HG03378 (cell line): ENCODE data around the gene PDSS2.
"Not testable (repeated sequence)": the region's sequence is repeated elsewhere in the genome, so short reads cannot be mapped to it uniquely, and the experiment has no call there.

Source experiments
- ATAC-seq: cut with Tn5 transposase; IDR thresholded peaks from one replicate; pipeline ENCODE4 v1.9.1; 2021; ENCODE audit warnings: mild to moderate bottlenecking, moderate library complexity; ENCODE audit not compliant: unreplicated experiment

Gene PDSS2

GRCh38 chr6:107329063-107329860 lies 130.1 kb downstream of the PDSS2 start:
- ATAC-seq = no peak

DNA sequence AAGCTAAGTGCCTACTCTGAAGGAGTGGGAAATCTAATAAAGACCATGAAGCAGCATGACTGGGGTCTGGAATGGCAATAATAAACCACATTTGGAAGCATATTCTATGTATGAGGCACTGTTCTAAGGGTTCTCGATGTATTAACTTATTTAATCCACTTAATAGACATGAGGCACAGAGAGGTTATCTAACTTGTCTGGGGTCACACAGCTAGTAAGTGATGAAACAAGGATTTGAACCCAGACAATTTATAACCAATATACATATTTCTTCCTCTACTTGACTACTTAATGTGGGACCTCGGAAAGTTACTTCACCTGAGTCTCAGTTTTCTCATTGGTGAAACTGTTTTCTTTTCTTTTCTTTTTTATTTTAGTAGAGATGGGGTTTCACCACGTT lies 131.3 kb downstream of the PDSS2 start:
- ATAC-seq = no peak

- no peak for ATAC-seq
These were observed 136.1 kb downstream of the PDSS2 start for GRCh38 chr6:107323133-107323785.

DNA sequence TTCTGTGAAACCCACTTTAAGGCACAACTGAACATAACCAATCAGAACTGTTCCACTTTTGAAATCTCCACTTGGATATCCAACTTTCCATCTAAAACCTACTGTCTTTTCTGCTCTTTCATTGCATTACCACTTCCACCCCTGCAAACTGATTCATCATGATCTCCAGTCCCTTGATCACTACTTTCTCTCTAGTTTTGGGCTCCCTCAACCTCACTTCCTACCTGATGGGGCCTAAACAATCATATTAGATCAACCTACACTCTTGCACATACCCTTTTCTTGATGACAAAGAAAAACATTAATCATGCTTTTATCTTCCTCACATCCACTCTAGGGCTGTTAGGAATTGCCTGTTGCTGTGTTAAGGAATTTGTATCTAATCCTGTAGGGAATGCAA lies 137.6 kb downstream of the PDSS2 start:
- no peak for ATAC-seq

DNA sequence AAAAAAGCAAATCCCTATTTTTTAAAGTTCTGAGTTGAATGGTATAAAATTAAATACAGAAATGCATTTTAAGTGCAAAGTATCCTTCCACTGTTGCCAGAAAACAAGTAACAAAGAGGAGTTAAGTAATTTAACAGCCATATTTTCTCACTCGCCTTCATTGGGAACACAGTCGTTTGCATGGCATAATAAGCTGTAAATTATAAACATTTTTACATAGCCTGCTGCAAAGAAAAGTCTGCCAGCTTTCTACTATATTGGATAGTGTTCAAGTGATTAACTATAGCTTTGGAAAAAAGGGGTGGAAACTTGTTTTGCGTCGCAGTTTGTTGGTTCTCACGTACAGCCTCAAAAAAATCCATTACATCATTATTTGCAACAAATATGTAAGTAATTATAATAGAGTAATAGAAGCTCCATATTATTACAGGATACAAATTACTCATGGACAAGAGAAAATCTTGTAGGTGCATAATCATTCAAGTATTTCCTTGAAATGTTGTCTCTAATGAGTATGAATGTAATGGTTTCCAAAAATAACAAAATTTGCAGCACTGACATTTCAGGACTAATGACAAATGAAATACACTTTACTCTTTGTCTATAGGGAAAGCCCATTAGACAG lies 139.3 kb downstream of the PDSS2 start:
- no peak for ATAC-seq

DNA sequence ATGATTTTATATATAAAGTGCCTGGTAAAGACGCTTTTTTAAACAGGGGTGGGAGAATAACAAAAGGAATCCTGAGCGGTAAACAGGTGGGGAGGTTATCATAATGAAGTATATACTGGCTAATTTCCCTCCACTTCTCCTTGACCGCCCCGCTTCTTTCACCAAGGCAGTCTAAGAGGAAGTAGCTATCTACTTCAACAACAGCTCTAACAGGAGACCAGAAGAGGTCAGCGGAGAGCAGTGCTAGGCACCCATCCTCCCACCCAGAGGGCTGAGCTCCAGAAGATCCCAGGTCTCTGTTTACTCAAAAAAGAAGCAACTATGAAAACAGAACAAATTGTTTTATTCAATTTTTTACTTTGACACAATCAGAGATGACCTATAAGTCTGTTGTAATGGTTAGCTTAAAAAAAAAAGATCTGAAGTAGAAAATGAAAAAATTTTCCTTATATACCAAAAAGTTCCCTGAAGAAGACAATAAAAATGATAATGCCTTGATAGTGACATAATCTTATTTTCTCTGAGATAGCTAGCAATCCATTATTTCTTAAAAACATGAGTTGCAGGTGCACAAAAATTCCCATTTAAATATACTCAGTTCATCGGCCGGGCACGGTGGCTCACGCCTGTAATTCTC lies 141.1 kb downstream of the PDSS2 start:
- ATAC-seq = no peak

- no peak for ATAC-seq
These were observed 144.2 kb downstream of the PDSS2 start for GRCh38 chr6:107315114-107315513.

GRCh38 chr6:107314531-107314939 lies 144.8 kb downstream of the PDSS2 start:
- ATAC-seq = no peak

DNA sequence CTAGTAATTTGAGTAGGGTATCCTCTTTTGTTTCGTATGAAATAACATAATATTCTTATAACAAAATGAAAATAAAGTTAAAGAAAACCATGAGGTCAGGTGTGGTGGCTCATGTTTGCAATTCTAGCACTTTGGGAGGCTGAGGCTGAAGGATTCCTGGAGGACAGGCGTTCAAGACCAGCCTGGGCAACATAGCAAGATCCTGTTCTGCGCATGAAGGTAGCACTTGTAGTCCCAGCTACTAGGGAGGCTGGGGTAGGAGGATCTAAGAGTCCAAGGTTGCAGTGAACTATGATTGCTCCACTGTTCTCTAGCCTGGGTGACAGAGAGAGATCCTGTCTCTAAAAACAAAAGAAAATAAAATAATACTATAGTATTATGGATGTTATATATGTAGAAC lies 145.6 kb downstream of the PDSS2 start:
- no peak for ATAC-seq

DNA sequence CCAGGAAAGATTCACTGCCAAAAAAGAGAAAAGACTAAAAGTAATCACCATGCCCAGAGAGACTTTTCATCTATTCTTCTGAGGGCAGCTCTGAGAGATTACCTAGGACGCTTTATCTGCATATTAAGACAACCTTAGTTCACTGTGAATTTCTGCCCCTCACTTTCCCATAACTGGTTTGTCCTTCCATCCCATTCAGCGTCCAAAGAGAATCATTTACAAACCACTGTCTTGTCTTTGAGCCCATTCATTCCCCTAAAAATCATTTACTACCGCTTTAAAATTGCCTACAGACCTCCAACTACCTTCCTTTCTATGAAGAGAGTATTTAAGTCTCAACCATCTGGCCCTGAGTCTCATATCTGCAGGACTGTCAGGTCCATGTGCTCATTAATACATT lies 149.0 kb downstream of the PDSS2 start:
- no peak for ATAC-seq

DNA sequence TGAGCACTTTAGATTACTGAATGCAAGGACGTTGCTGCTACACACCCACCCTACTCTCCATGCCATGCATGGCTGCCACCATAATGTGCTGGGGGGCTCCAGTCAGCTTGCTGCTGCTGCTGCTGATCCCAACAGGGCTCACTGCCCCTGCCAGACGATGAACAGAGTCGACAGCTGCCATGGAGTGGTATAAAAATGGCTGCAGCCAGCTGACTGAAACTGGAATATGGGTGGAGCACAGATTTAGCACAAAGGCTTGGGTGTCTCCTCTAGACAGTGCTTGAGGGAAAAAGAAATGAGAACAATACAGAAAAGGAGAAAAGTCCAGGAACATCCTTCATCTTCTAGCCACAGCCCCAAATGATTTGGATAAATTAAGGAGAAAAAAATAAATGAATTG lies 150.7 kb downstream of the PDSS2 start:
- ATAC-seq = no peak

DNA sequence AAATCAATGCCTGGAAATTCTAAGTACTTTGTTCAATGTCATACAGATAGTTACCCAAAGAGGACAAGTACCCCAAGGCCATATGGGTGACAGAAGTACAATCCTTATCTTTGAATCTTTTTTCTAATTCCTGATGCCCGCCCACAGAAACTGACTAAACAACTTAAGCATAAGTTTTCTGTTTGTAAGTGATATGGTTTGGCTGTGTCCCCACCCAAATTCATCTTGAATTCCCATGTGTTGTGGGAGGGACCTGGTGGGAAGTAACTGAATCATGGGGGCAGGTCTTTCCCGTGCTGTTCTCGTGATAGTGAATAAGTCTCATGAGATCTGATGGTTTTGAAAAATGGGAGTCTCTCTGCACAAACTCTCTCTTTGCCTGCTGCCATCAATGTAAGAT lies 153.4 kb downstream of the PDSS2 start:
- not testable (repeated sequence) for ATAC-seq

DNA sequence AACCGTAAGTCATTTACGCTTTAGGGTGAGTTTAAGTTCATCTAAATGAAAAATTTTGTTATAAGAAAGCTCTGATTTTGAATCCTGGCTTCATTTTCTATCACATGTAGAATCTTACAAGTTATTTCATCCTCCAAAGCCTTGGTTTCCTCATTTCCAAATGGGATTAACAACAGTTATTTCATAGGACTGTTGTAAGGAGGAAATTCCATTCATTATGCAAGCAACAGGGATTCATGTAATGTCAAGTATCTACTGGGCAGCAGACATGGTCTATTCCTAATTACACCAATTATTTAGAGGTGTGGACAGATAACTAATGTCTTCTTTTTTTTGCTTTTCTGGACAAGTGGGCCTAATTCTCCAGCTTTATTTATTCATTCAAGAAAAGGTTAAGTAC lies 154.0 kb downstream of the PDSS2 start:
- no peak for ATAC-seq

GRCh38 chr6:107304421-107305025 lies 154.8 kb downstream of the PDSS2 start:
- ATAC-seq = no peak

DNA sequence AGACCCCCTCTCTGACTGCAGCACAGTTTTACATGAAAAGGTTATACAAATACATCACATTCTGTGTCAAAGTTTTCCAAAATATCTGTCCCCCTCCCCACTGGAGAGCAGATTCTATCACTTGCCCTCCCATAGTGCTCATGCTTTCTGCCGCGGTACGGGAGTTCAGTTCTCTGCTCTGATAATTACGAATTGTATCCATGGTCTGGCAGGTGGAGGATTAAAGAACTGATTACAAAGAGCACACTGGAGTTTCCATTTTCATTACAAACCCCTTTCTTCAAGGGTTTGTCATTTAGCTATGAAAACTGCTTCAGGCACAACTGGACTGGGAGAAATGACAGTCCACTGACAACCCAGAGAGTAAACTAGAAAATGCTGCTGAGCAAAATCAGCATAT lies 166.0 kb downstream of the PDSS2 start:
- no peak for ATAC-seq

- no peak for ATAC-seq
These were observed 166.6 kb downstream of the PDSS2 start for GRCh38 chr6:107292715-107293271.

- no peak for ATAC-seq
These were observed 168.9 kb downstream of the PDSS2 start for GRCh38 chr6:107290491-107290890.

- not testable (repeated sequence) for ATAC-seq
These were observed 170.1 kb downstream of the PDSS2 start for GRCh38 chr6:107289258-107289657.

GRCh38 chr6:107285683-107286082 lies 173.7 kb downstream of the PDSS2 start:
- not testable (repeated sequence) for ATAC-seq

GRCh38 chr6:107284805-107285204 lies 174.6 kb downstream of the PDSS2 start:
- no peak for ATAC-seq

DNA sequence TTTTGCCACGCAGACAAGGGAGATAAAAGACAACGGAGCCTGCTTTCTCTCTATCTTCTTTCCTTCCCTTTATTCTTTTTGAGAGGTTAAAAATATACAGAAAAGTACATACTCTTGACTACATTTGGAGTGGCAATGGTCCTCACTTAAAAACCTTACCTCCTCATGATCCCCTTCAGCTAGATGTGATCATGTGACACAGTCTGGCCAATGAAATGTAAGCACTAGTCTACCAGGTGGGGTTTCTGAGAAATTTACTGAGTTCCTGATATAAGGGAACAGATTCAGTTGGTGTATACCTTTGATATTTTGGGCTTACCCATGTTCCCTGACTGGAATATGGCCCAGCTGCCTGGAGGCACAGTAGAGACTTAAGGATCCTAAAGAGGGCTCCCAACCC lies 178.6 kb downstream of the PDSS2 start:
- no peak for ATAC-seq
